GM10266 (cell line): ENCODE results near the gene PLXNB1.
A peak's percentile ranks its signal among the peaks of the same experiment; 100 is the strongest.

Experiments
- DNase-seq: peaks from one replicate; pipeline ENCODE4 v3.0.0; 2012; ENCODE audit errors: extremely low spot score
- TF ChIP-seq, protein P1 (sequence below): IDR thresholded peaks from 2 replicates; pipeline ENCODE4 v1.5.1; 2012; ENCODE audit warnings: mild to moderate bottlenecking, low read depth; ENCODE audit not compliant: control insufficient read depth, insufficient read depth; ENCODE audit errors: missing control alignments

PLXNB1 gene

DNA sequence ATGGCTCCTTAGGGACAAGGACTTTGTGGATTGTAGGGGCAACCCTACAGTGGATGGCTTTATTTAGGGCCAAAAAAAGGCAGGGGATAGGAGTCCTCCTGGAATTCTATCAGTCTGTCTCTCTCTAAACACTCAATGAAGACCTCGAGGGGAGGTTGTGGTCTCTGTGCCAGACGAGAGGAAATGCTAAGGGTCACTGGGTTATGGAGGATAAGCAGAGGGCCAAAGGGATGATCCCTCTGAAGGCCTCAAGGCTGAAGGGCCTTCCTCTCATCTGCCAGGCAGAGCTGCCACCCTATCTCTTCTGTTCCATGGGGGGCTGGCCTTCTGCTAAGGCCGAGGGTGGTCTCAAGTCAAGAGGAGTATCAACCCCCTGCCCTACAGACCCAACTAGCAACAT lies 27.0 kb downstream of the PLXNB1 start:
- no peak for DNase-seq
- TF ChIP-seq, protein P1, sequence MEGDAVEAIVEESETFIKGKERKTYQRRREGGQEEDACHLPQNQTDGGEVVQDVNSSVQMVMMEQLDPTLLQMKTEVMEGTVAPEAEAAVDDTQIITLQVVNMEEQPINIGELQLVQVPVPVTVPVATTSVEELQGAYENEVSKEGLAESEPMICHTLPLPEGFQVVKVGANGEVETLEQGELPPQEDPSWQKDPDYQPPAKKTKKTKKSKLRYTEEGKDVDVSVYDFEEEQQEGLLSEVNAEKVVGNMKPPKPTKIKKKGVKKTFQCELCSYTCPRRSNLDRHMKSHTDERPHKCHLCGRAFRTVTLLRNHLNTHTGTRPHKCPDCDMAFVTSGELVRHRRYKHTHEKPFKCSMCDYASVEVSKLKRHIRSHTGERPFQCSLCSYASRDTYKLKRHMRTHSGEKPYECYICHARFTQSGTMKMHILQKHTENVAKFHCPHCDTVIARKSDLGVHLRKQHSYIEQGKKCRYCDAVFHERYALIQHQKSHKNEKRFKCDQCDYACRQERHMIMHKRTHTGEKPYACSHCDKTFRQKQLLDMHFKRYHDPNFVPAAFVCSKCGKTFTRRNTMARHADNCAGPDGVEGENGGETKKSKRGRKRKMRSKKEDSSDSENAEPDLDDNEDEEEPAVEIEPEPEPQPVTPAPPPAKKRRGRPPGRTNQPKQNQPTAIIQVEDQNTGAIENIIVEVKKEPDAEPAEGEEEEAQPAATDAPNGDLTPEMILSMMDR = no peak

DNA sequence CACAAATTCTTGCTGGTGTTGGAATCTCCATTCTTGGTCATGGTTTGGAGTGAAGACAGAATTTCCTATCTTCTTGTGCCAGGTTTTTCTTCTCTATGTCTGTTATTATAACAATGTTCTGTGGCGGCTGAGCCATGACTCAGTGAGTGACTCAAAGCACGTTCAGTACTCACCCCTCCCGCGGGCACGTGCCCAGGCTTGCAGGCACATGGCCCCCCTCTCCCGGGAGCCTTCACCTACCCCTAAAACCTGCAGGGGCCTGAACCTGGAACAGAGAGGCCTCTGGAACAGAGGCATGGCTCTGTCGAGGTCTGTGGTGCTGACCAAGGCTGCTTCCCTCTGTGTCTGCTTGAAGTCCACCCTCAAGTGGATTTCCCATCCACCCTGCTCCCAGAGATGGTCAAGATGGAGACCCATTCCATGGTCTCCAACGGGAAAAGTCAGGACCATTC lies 27.6 kb downstream of the PLXNB1 start:
- no peak for DNase-seq
- TF ChIP-seq, protein P1 = no peak

DNA sequence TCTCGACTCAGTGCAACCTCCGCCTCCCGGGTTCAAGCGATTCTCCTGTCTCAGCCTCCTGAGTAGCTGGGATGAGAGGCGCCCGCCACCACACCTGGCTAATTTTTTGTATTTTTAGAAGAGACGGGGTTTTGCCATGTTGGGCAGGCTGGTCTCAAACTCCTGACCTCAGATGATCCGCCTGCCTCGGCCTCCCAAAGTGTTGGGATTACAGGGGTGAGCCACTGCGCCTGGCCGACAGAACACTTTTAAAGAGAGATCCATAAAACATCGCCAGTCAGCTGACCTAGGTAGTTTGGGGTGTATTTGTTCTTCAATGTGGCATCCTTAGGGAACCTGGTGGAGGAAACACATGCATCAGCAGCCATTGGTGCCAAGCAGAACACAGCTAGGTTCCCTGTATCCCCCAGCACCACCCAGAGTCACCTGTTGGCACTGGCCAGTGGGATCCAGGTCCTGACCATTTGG lies 28.4 kb downstream of the PLXNB1 start:
- DNase-seq = peak; percentile 12

DNA sequence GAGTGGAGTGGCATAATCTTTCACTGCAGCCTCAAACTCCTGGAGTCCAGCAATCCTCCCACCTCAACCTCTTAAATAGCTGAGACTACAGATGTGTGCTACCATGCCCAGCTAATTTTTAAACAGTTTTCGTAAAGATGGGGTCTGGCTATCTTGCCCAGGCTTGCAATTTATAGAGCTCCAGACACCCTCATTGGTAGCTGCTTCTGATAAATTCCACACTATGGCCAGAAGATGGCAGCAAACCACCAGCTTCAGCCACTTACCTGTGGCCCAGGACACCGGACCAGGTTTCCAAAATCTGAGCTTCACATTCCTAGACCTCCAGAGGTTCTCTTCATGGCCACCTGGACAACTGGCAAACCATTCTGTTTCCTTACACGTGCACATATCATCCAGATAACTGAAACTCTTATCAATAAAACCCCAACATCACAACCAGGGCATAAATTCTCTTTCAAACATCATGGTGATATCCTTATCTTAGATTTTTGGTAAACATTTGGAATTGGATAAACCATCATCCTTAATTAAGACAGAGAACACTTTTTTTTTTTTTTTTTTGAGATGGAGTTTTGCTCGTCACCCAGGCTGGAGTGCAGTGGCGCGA lies 29.0 kb downstream of the PLXNB1 start:
- DNase-seq = peak; percentile 83
- TF ChIP-seq, protein P1 = peak; percentile 78

- peak; percentile 4 for DNase-seq
- TF ChIP-seq, protein P1 = no peak
These were observed 30.3 kb downstream of the PLXNB1 start for GRCh38 chr3:48399387-48400172.

- TF ChIP-seq, protein P1 = no peak
These were observed 31.0 kb downstream of the PLXNB1 start for GRCh38 chr3:48398701-48399386.

DNA sequence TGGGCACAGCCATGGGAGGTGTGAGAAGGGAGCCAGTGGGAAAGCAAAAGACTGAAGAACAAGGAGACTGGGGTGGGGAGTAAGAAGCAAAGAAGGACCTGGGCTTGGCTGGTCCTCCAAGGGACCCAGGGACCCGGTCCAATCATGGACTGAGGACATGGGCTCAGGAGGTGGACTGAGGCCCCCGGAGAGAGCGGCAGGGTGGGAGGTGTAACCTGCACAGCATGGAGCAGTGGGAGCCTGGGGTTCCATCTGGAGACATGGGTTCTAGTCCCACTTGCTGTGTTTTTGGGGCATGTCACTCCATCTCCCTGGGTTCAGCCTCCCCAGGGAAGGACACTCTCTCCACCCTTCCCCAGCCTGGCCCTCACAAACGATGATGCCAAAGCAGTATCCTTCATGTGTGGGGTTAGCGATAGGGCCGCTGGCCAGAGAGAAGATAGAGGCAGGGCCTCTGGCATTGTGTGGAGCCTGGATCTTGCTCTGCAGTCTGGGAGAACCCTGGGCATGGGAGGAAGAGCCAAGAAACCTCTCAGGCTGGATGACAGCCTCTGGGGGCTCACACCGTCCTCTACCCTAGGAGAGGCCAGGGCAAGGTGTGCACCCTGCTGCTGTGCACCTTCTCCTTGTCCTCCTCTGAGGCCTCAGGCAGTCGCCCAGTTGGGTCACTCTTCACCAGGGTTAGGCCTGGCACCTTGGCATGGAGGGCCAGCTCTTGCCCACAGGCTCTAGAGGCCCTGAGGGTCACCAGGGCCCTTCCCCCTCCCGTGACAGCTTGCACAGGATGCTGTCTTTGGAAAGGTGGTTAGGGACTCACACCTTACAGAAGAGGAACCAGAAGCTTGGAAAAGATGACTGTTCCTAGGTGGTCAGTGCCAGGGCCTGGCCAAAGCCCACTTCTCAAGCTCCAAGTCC lies 31.9 kb downstream of the PLXNB1 start:
- TF ChIP-seq, protein P1 = no peak
- no peak for DNase-seq

More at GRCh38 chr3:48398701-48399386, 31.0 kb downstream of the PLXNB1 start:
- no peak for DNase-seq
